ENCODE results near the gene COL24A1.
"Not testable (repeated sequence)": the region's sequence is repeated elsewhere in the genome, so short reads cannot be mapped to it uniquely, and the experiment has no call there.

Gene COL24A1

DNA sequence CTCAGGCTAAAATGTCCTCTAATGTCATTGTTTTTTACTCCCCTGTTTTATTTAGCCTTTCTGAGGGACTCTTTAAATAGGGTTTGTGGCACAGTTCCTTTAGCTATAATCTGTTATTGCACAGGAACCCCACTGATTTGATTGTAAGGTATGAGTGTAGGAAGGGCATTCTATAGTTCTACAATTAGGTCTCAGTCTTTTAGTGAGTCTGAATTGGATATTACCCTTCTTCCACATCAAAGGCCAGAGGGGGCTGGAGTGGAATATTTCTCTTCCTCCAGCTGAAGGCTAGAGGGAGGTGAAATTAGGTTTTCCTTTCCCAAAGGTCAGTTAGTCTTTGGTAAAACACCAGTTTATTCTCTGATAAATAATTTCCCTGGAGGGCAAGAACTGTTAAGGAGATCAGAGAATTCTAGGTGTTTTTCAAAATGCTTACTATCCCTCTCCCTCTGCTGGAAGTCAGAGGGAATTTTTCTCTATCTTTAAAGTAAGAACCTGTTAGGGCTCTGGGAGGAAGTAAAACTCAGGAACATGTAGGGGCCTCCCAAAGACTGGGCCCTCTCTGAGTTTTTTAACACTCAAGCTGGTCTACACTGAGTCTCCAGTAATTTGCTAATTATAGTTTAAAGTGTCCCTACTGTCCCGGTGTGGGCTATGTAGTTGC is 272.1 kb downstream of the COL24A1 start:
- peak; percentile 11 for DNase-seq

GRCh38 chr1:85867189-85867588 is 289.4 kb downstream of the COL24A1 start:
- no peak for DNase-seq

- DNase-seq: no peak
Measured at GRCh38 chr1:85865213-85865612, 291.4 kb downstream of the COL24A1 start.

DNA sequence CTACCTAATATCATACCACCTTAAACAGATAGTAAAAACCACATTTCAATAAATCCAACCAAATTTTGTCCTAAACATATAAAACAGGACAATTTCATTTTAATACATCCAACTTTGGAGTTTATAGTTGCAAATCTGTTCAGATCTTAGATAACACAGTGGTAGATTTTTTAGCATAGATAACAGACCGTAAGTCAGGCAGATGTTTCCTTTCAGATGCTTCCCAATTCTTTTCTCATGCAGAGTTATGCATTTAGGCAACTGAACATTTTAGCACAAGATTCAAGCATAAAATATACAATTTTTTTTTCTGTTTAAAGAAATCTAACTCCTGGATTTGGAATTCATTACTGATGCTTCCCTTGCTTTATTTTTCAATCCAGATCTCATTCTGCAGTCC is 291.8 kb downstream of the COL24A1 start:
- DNase-seq: no peak

- DNase-seq: not testable (repeated sequence)
Measured at GRCh38 chr1:85863639-85864038, 292.9 kb downstream of the COL24A1 start.

DNA sequence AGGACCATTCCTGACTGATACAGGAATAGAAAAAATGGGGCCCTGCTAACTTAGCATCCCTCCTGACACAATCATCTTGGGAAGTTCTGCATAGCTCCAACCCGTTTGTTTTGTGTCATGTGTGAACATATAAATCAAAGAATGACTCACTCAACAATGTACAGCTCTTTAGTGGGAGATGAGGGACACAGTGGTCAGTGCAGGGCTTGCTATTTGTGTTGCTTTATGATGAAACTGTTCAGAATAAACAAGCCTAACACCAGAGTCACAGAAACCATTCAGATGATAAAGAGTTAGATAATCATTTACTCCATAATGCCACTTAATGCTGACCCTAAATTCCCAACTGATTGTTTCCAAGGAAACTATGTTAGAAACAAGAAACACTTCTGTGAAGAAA is 294.1 kb downstream of the COL24A1 start:
- no peak for DNase-seq

- DNase-seq: no peak
Measured at GRCh38 chr1:85857991-85858390, 298.6 kb downstream of the COL24A1 start.

DNA sequence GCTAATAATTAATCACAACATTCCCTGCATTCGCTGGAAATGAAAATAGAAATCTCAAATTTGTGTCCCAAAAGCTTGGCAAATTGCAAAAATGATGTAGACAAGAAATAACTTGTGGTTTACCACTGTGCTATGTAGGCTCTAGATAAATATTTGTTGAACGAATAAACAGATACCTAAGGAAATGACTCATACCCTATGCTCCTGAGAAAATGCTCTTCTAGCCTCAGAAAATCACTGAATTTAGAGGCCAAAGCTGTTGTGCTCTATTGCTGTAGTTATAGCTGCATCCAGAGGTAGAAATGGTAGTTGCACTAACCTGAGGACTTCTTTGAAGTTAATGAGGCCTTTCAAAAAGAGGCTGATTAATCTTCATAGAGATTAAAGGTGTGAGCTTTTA is 306.3 kb downstream of the COL24A1 start:
- no peak for DNase-seq

DNA sequence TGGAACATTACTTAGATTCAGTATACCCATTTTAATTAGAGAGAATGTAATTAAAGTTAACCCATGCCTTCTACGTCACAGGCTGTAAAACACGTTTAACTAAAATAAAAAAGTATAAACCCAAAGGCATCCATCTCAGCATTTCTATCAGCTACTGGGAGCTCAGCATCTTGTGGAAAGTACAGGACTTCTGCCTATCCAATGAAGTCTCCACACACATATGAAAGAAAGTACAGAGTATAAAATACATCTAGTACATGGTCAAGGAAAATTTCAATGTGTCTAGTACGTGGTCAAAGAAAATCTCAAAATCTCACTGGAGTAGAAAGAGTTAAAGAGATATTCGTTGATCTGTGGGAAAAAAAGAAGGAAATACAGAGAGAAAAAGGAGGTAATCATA is 306.9 kb downstream of the COL24A1 start:
- DNase-seq: no peak

- DNase-seq: no peak
Measured at GRCh38 chr1:85847356-85847755, 309.2 kb downstream of the COL24A1 start.

- no peak for DNase-seq
Measured at GRCh38 chr1:85846706-85847105, 309.9 kb downstream of the COL24A1 start.

GRCh38 chr1:85839459-85839858 is 317.1 kb downstream of the COL24A1 start:
- no peak for DNase-seq

DNA sequence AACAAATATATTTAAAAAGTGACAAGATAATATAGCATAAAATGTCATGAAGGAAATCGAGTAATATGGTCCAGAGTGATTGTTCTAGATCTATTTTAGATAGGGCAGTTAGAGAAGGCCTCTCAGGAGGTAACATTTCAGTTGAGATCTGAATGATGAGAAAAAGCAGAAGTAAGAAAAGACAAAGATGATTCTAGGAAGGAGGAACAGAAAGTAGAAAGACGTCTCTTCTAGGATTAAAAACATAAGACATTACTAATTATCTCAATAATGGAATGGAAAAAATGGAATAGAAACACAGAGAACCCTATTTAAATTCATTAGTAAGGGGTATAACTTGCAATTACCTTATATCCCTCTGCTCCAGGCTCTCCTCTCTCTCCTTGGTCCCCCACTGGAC is 318.3 kb downstream of the COL24A1 start:
- DNase-seq: no peak

- no peak for DNase-seq
Measured at GRCh38 chr1:85836736-85837135, 319.8 kb downstream of the COL24A1 start.

DNA sequence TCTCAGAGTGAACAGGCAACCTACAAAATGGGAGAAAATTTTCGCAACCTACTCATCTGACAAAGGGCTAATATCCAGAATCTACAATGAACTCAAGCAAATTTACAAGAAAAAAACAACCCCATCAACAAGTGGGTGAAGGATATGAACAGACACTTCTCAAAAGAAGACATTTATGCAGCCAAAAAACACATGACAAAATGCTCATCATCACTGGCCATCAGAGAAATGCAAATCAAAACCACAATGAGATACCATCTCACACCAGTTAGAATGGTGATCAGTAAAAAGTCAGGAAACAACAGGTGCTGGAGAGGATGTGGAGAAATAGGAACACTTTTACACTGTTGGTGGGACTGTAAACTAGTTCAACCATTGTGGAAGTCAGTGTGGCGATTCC is 323.4 kb downstream of the COL24A1 start:
- DNase-seq: not testable (repeated sequence)

DNA sequence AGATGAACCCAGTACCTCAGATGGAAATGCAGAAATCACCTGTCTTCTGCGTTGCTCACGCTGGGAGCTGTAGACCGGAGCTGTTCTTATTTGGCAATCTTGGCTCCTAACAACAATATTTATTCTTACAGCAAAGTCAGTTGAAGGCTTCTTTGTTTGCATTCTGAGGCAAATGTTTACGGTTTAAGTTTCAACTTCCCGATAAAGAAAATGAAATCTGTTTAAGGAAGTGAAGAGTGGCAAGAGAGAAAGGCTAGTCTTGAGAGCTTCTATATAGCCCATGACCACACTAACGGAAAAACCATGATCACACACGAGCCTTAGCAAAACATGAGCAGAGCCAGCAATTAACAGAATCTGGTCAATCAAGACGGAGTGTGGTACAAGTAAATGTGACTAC is 325.7 kb downstream of the COL24A1 start:
- DNase-seq: no peak

- DNase-seq: no peak
Measured at GRCh38 chr1:85824066-85824840, 332.3 kb downstream of the COL24A1 start.

- DNase-seq: no peak
Measured at GRCh38 chr1:85822696-85823095, 333.9 kb downstream of the COL24A1 start.

GRCh38 chr1:85818371-85818770 is 338.2 kb downstream of the COL24A1 start:
- no peak for DNase-seq

- DNase-seq: no peak
Measured at GRCh38 chr1:85816606-85817005, 340.0 kb downstream of the COL24A1 start.

DNA sequence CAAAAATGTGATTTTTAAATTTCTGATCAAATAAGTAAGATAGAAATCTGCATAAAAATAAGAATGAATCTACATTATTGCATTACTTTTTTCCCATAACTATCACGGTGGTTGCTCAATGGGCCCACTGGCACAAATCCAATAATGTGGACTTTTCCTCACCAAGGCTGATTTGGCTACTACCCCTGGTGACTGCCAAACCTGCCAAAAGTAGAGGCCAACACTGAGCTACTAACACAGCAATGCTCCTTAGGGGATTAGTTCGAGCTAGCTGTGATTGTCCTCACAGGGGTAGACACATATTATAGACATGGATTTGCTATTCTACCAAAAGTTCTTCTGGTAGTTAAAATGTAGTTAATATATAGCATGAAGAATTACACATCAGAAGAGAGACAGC is 340.7 kb downstream of the COL24A1 start:
- no peak for DNase-seq

GRCh38 chr1:85806236-85806965 is 350.2 kb downstream of the COL24A1 start:
- DNase-seq: no peak

GRCh38 chr1:85801520-85801919 is 355.1 kb downstream of the COL24A1 start:
- DNase-seq: no peak

DNA sequence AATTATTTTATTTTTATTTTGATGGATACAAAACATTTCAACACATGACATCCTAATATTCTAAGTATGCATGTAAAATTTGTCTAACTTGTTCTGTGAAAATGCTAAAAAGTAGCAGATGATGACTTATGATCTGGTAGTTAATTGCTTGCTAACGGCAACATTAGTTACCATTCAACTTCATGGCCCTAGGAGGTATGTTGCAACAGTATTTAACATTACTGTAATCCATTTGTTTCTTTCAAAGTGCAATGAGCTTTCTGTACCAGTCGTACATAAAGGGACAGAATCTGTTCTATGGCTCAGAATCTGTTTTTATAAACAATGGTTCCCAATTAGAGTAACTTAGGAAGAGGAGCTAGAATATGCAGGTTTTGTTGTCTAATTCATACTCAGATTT is 356.8 kb downstream of the COL24A1 start:
- DNase-seq: no peak

Measured in NCI-H2081 treated with DMSO at 0.1 percent for 48 hours (cell line).